CD14-positive monocyte (primary cell): ENCODE results near the gene GRIN2B. TPM values are rescaled to one million over a fixed set of nuclear protein-coding genes. Genes with fewer than 3 reads are reported as not detected.

Source experiments
- DNase-seq, 3 donors: peaks; one replicate each; pipeline ENCODE4 v3.0.0-alpha.2; 2011 to 2022
- H2AFZ ChIP-seq: 2 replicates; pipeline ENCODE4 v1.6.0; 2012; ENCODE audit warnings: mild to moderate bottlenecking, low read depth, low read length, inconsistent platforms; ENCODE audit not compliant: insufficient read depth, poor library complexity, severe bottlenecking
- H3K27ac ChIP-seq, 2 donors: 1 replicate in 1 of 2; 2 replicates in 1 of 2; pipeline ENCODE4 v1.5.1; 2012 to 2013; ENCODE audit warnings: low read length in 2 of 2, control low read depth in 1 of 2, inconsistent platforms in 1 of 2, low read depth in 1 of 2, mild to moderate bottlenecking in 1 of 2
- H3K27me3 ChIP-seq, 2 donors: one replicate each; pipeline versions ENCODE4 v1.6.0 to v1.6.1; 2011 to 2013; ENCODE audit warnings: low read length in 2 of 2; ENCODE audit not compliant: control insufficient read depth in 2 of 2, insufficient read depth in 2 of 2
- H3K36me3 ChIP-seq, 2 donors: replicated peaks in 1 of 2; 1 replicate in 1 of 2; 2 replicates in 1 of 2; pipeline versions ENCODE4 v1.5.1 to v1.6.1; 2012 to 2013; ENCODE audit warnings: low read length in 2 of 2, control low read depth in 1 of 2, inconsistent platforms in 1 of 2, mild to moderate bottlenecking in 1 of 2; ENCODE audit not compliant: insufficient read depth in 2 of 2, control insufficient read depth in 1 of 2
- H3K4me1 ChIP-seq, 2 donors: 1 replicate in 1 of 2; 2 replicates in 1 of 2; pipeline versions ENCODE4 v1.5.1 to v1.6.1; 2012 to 2013; ENCODE audit warnings: low read length in 2 of 2, control low read depth in 1 of 2, inconsistent platforms in 1 of 2, mild to moderate bottlenecking in 1 of 2, moderate library complexity in 1 of 2; ENCODE audit not compliant: insufficient read depth in 2 of 2, control insufficient read depth in 1 of 2
- H3K4me2 ChIP-seq: replicated peaks from 2 replicates; pipeline ENCODE3; 2012; ENCODE audit warnings: low read length, moderate library complexity, mild to moderate bottlenecking; ENCODE audit not compliant: poor library complexity, severe bottlenecking; ENCODE audit errors: extremely low read depth
- H3K4me3 ChIP-seq, 3 experiments: fragments of 200-600 bp in 1 of 3; sonication (generic) in 1 of 3; replicated peaks in 1 of 3; 1 replicate in 2 of 3; 2 replicates in 1 of 3; pipeline ENCODE4 v1.5.1; 2011 to 2013; ENCODE audit warnings: low read length in 3 of 3, mild to moderate bottlenecking in 3 of 3, control low read depth in 2 of 3, low read depth in 2 of 3, inconsistent platforms in 1 of 3, moderate library complexity in 1 of 3
- H3K79me2 ChIP-seq: 2 replicates; pipeline ENCODE4 v1.6.0; 2012; ENCODE audit warnings: mild to moderate bottlenecking, control low read depth, inconsistent platforms, low read length, moderate library complexity; ENCODE audit not compliant: insufficient read depth
- H3K9ac ChIP-seq: 2 replicates; pipeline ENCODE4 v1.6.0; 2017; ENCODE audit warnings: low read length, mild to moderate bottlenecking; ENCODE audit not compliant: insufficient read depth, poor library complexity, severe bottlenecking
- H3K9me3 ChIP-seq, 2 donors: replicated peaks in 1 of 2; 1 replicate in 1 of 2; 2 replicates in 1 of 2; pipeline versions ENCODE4 v1.5.1 to v1.6.1; 2012 to 2013; ENCODE audit warnings: low read length in 2 of 2, control low read depth in 1 of 2; ENCODE audit not compliant: control insufficient read depth in 1 of 2, insufficient read depth in 1 of 2
- H4K20me1 ChIP-seq: 2 replicates; pipeline ENCODE4 v1.6.0; 2012; ENCODE audit warnings: mild to moderate bottlenecking, low read length, control low read depth, moderate library complexity; ENCODE audit not compliant: insufficient read depth
- H3K27ac Mint-ChIP-seq, 7 donors: one replicate each; pipeline ENCODE4 v1.8.0; 2020; ENCODE audit warnings: mild to moderate bottlenecking in 7 of 7, mixed read lengths in 7 of 7, moderate library complexity in 6 of 7, inconsistent platforms in 2 of 7
- H3K27me3 Mint-ChIP-seq, 3 donors: one replicate each; pipeline ENCODE4 v1.8.0; 2021 to 2022; ENCODE audit warnings: low read depth in 3 of 3, mild to moderate bottlenecking in 3 of 3, mixed read lengths in 3 of 3, moderate library complexity in 3 of 3, inconsistent platforms in 1 of 3
- H3K36me3 Mint-ChIP-seq, 2 donors: one replicate each; pipeline ENCODE4 v1.8.0; 2020; ENCODE audit warnings: mixed read lengths in 2 of 2, inconsistent platforms in 1 of 2, mild to moderate bottlenecking in 1 of 2
- H3K4me1 Mint-ChIP-seq: one replicate; pipeline ENCODE4 v1.8.0; 2020; ENCODE audit warnings: mild to moderate bottlenecking, mixed read lengths
- H3K4me3 Mint-ChIP-seq, 2 donors: one replicate each; pipeline ENCODE4 v1.8.0; 2020; ENCODE audit warnings: mild to moderate bottlenecking in 2 of 2, mixed read lengths in 2 of 2, moderate library complexity in 1 of 2
- H3K9me3 Mint-ChIP-seq, 7 donors: one replicate each; pipeline ENCODE4 v1.8.0; 2020 to 2022; ENCODE audit warnings: mixed read lengths in 7 of 7, mild to moderate bottlenecking in 6 of 7, moderate library complexity in 6 of 7, inconsistent platforms in 2 of 7
- WGBS: methylation state at CpG from one replicate; pipeline ENCODE4 v1.1.5; 2013; ENCODE audit warnings: missing lambda C conversion rate; ENCODE audit not compliant: insufficient coverage; 5-methylcytosine and 5-hydroxymethylcytosine counted together
- intact Hi-C, 2 donors: fragments of 100-400 bp; cut with micrococcal nuclease; formaldehyde crosslinking; loops; one replicate each; pipeline versions ENCODE4 v1.15.0 to v1.15.1; 2023
- polyA plus RNA-seq, 3 donors: library from polyadenylated mRNA; depleted of rRNA in 1 of 3; unstranded in 2 of 3; stranded (reverse) in 1 of 3; fragments of 300-500 nt in 2 of 3; fragments of >200 nt in 1 of 3; fragmentation: Illumina TruSeq in 2 of 3; gene quantifications; 1 replicate in 2 of 3; 2 replicates in 1 of 3; pipeline ENCODE4 v1.2.3, GENCODE V29; 2012 to 2021
- TF ChIP-seq, protein P1 (sequence below): fragments of 200-600 bp; IDR thresholded peaks from one replicate; pipeline ENCODE4 v1.8.0; 2022; ENCODE audit warnings: antibody characterized with exemption, mild to moderate bottlenecking

The GRIN2B gene
- polyA plus RNA-seq, 3 donors = not detected

- H3K9ac ChIP-seq = no peak overlapping the region
- H3K4me3 ChIP-seq = no peak overlapping the region
- intact Hi-C loops = no loop called here
- TF ChIP-seq, protein P1, sequence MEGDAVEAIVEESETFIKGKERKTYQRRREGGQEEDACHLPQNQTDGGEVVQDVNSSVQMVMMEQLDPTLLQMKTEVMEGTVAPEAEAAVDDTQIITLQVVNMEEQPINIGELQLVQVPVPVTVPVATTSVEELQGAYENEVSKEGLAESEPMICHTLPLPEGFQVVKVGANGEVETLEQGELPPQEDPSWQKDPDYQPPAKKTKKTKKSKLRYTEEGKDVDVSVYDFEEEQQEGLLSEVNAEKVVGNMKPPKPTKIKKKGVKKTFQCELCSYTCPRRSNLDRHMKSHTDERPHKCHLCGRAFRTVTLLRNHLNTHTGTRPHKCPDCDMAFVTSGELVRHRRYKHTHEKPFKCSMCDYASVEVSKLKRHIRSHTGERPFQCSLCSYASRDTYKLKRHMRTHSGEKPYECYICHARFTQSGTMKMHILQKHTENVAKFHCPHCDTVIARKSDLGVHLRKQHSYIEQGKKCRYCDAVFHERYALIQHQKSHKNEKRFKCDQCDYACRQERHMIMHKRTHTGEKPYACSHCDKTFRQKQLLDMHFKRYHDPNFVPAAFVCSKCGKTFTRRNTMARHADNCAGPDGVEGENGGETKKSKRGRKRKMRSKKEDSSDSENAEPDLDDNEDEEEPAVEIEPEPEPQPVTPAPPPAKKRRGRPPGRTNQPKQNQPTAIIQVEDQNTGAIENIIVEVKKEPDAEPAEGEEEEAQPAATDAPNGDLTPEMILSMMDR = no peak
- peaks cover 0 to 4% (median 2%) of the 10 kb centered on the region in 3 donors for H3K27me3 Mint-ChIP-seq
- no CpG with 5 or more reads among the region's 2 CpGs for WGBS
- H3K36me3 ChIP-seq = no peaks in the 10 kb centered on the region
- H3K4me3 Mint-ChIP-seq = no peak overlapping the region
- no peak overlapping the region for H3K4me2 ChIP-seq
- H3K4me1 ChIP-seq = no peaks in the 10 kb centered on the region
- H3K27ac Mint-ChIP-seq = no peak overlapping the region
- no peaks in the 10 kb centered on the region for H3K27me3 ChIP-seq
- H3K36me3 Mint-ChIP-seq = no peaks in the 10 kb centered on the region
- no peak overlapping the region for H2AFZ ChIP-seq
- no peaks in the 10 kb centered on the region for H4K20me1 ChIP-seq
- H3K9me3 ChIP-seq = no peaks in the 10 kb centered on the region
- no peak for DNase-seq
- peaks cover 0 to 11% (median 3%) of the 10 kb centered on the region in 7 donors for H3K9me3 Mint-ChIP-seq
- H3K4me1 Mint-ChIP-seq = peaks cover 4% of the 10 kb centered on the region
- H3K27ac ChIP-seq = no peak overlapping the region
- H3K79me2 ChIP-seq = no peaks in the 10 kb centered on the region
These were observed 46.2 kb downstream of the GRIN2B start for GRCh38 chr12:13935169-13935568.
